ENCODE data around the gene RIPPLY3.

The RIPPLY3 gene

GRCh38 chr21:36964827-36965719, 41.4 kb upstream of the RIPPLY3 start:
- Histone ChIP-seq H3K4me1 (ENCODE audit: control insufficient read depth, insufficient read depth, low read length) (peaks cover 8% of the 10 kb centered on the region; the same call in 1 of the 2 replicates), H3K36me3 (ENCODE audit: control insufficient read depth in 2 of 2, insufficient read depth in 1 of 2, low read length in 2 of 2) (peaks cover 13 to 15% of the 10 kb centered on the region in 2 experiments), H3K9me3 (ENCODE audit: control insufficient read depth, insufficient read depth, low read depth, low read length) (no peaks in the 10 kb centered on the region), H3K4me3 (ENCODE audit: low read depth, low read length) (peak overlapping the region; percentile 80), H3K27ac (ENCODE audit: extremely low read depth, low read depth, low read length) (no peak overlapping the region; the same call in 1 of the 2 replicates)
- CTCF ChIA-PET, result interaction anchor here (0.6 to 5.2 kb wide), 13 partner anchors 10 to 710 kb away, joined by 3 to 48 read pairs (median 4); no protein-coding TSS in a partner anchor
- POLR2A ChIA-PET, result interaction anchor here (0.6 to 3.1 kb wide), 7 partner anchors 8 to 534 kb away, joined by 3 to 14 read pairs (median 4); no protein-coding TSS in a partner anchor
- 0 out of 2 replicates have a peak, but pooled peaks have one; percentile 22 for TF ChIP-seq ZNF677 (tag by site-specific recombination; IDR thresholded peaks at IDR 0.05)
- no peak for TF ChIP-seq ZBTB20 (tag by site-specific recombination; IDR thresholded peaks at IDR 0.05)
- TF ChIP-seq, protein P1, sequence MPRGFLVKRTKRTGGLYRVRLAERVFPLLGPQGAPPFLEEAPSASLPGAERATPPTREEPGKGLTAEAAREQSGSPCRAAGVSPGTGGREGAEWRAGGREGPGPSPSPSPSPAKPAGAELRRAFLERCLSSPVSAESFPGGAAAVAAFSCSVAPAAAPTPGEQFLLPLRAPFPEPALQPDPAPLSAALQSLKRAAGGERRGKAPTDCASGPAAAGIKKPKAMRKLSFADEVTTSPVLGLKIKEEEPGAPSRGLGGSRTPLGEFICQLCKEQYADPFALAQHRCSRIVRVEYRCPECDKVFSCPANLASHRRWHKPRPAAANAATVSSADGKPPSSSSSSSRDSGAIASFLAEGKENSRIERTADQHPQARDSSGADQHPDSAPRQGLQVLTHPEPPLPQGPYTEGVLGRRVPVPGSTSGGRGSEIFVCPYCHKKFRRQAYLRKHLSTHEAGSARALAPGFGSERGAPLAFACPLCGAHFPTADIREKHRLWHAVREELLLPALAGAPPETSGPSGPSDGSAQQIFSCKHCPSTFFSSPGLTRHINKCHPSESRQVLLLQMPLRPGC (tag by site-specific recombination; IDR thresholded peaks at IDR 0.05), result 0 out of 2 replicates have a peak, but pooled peaks have one; percentile 5
- peak; percentile 66 for TF ChIP-seq PRDM10 (tag by site-specific recombination; IDR thresholded peaks at IDR 0.05)
- TF ChIP-seq, protein P2, sequence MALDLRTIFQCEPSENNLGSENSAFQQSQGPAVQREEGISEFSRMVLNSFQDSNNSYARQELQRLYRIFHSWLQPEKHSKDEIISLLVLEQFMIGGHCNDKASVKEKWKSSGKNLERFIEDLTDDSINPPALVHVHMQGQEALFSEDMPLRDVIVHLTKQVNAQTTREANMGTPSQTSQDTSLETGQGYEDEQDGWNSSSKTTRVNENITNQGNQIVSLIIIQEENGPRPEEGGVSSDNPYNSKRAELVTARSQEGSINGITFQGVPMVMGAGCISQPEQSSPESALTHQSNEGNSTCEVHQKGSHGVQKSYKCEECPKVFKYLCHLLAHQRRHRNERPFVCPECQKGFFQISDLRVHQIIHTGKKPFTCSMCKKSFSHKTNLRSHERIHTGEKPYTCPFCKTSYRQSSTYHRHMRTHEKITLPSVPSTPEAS (tag by site-specific recombination; IDR thresholded peaks at IDR 0.05), result no peak
- TF ChIP-seq SP7 (tag by site-specific recombination; IDR thresholded peaks at IDR 0.05), result 0 out of 2 replicates have a peak, but pooled peaks have one; percentile 23
- TF ChIP-seq EGR2 (tag by site-specific recombination; IDR thresholded peaks at IDR 0.05; ENCODE audit: low read depth), result peak; percentile 30; the same call in 1 of the 2 replicates
- no peak for TF ChIP-seq SP2 (tag by site-specific recombination; IDR thresholded peaks at IDR 0.05)
- TF ChIP-seq ZNF202 (tag by site-specific recombination; IDR thresholded peaks at IDR 0.05; ENCODE audit: borderline replicate concordance), result no peak
- TF ChIP-seq KLF7 (tag by site-specific recombination; IDR thresholded peaks at IDR 0.05; ENCODE audit: borderline replicate concordance), result no peak
- TF ChIP-seq ZNF629 (tag by site-specific recombination; IDR thresholded peaks at IDR 0.05), result peak; percentile 81
- TF ChIP-seq ZFHX2 (tag by site-specific recombination; conservative IDR thresholded peaks at IDR 0.05), result no peak
- no peak for TF ChIP-seq ZNF354C (tag by site-specific recombination; IDR thresholded peaks at IDR 0.05; ENCODE audit: borderline replicate concordance, low read depth)
- peak; percentile 49; the same call in 1 of the 2 replicates for TF ChIP-seq ZBTB21 (tag by site-specific recombination; IDR thresholded peaks at IDR 0.05)
- TF ChIP-seq ZNF221 (tag by site-specific recombination; IDR thresholded peaks at IDR 0.05; ENCODE audit: borderline replicate concordance), result no peak
- 0 out of 2 replicates have a peak, but pooled peaks have one; percentile 19 for TF ChIP-seq ZNF184 (tag by site-specific recombination; IDR thresholded peaks at IDR 0.05)
- TF ChIP-seq ZBTB49 (tag by site-specific recombination; IDR thresholded peaks at IDR 0.05; ENCODE audit: low read depth), result no peak
- TF ChIP-seq ZBTB26 (tag by site-specific recombination; optimal IDR thresholded peaks at IDR 0.05), result no peak
- TF ChIP-seq PRDM6 (tag by site-specific recombination; IDR thresholded peaks at IDR 0.05), result peak; percentile 55
- TF ChIP-seq ZNF785 (tag by site-specific recombination; IDR thresholded peaks at IDR 0.05), result no peak
- 0 out of 2 replicates have a peak, but pooled peaks have one; percentile 10 for TF ChIP-seq KLF10 (tag by site-specific recombination; IDR thresholded peaks at IDR 0.05)

Data from HEK293 (cell line).